GM20000 (cell line): ENCODE measurements around the gene TTC13.

ENCODE experiments used
- DNase-seq: peaks from one replicate; pipeline ENCODE4 v3.0.0; 2012; ENCODE audit warnings: low spot score
- CTCF ChIP-seq: IDR thresholded peaks from 2 replicates; pipeline ENCODE4 v1.5.1; 2012; ENCODE audit warnings: mild to moderate bottlenecking, control low read depth; ENCODE audit errors: extremely low read depth, missing control alignments

TTC13 gene

GRCh38 chr1:230930986-230931385, 47.7 kb downstream of the TTC13 start:
- DNase-seq = no peak
- no peak for TF ChIP-seq CTCF

- TF ChIP-seq CTCF = no peak
- DNase-seq = no peak
These were observed 52.5 kb downstream of the TTC13 start for GRCh38 chr1:230926182-230926581.

- DNase-seq = no peak
- no peak for TF ChIP-seq CTCF
These were observed 53.1 kb downstream of the TTC13 start for GRCh38 chr1:230925608-230926007.

GRCh38 chr1:230923176-230923575, 55.5 kb downstream of the TTC13 start:
- TF ChIP-seq CTCF = no peak
- DNase-seq = no peak

GRCh38 chr1:230922620-230923019, 56.0 kb downstream of the TTC13 start:
- TF ChIP-seq CTCF = no peak
- DNase-seq = no peak

- no peak for DNase-seq
- TF ChIP-seq CTCF = no peak
These were observed 59.5 kb downstream of the TTC13 start for GRCh38 chr1:230919207-230919606.

- DNase-seq = peak; percentile 68
- peak; percentile 58 for TF ChIP-seq CTCF
These were observed 61.2 kb downstream of the TTC13 start for GRCh38 chr1:230917284-230918135.
